GM12878 (cell line): Measurements from ENCODE around the gene FGR. TPM values are rescaled to one million over a fixed set of nuclear protein-coding genes. Genes with fewer than 3 reads are reported as not detected.

Source experiments
- ATAC-seq: fragments of 200-7000 bp; cut with Tn5 transposase; 3 replicates; pipeline ENCODE4 v1.9.1; 2020; ENCODE audit warnings: mild to moderate bottlenecking, moderate library complexity
- BruUV-seq: library from RNA; stranded (reverse); fragments of 400-500 nt; replicated peaks from 2 replicates; lab custom pipeline; 2021; lab: Mats Ljungman, UMichigan
- CTCF ChIA-PET: fragments of 300-600 bp; sonication (Branson Sonifier 250); formaldehyde crosslinking; extraction: SDS; loops from one replicate; lab custom pipeline; 2021; ENCODE audit warnings: inconsistent platforms; lab: Yijun Ruan, JAX
- POLR2A ChIA-PET: fragments of 350-600 bp; formaldehyde crosslinking; extraction: SDS; loops from one replicate; lab custom pipeline; 2021; ENCODE audit warnings: inconsistent platforms; lab: Charles Lee
- RAD21 ChIA-PET: fragments of 300-600 bp; sonication (Branson Sonifier 250); formaldehyde crosslinking; loops from one replicate; lab custom pipeline; 2023; ENCODE audit warnings: antibody characterized with exemption; ENCODE audit not compliant: unreplicated experiment; lab: Charles Lee
- SMC1A ChIA-PET: fragments of 300-600 bp; sonication (Branson Sonifier 250); formaldehyde crosslinking; loops from one replicate; lab custom pipeline; 2023; ENCODE audit not compliant: unreplicated experiment, uncharacterized antibody; lab: Charles Lee
- DNase-seq: peaks from one replicate; pipeline ENCODE4 v3.0.0-alpha.2; 2011; ENCODE audit warnings: low read depth, low spot score
- FAIRE-seq: peaks from 3 replicates; lab custom pipeline; 2011; peaks lifted over from hg19 to GRCh38; lab: Jason Lieb, UNC
- H2AFZ ChIP-seq: 2 replicates; pipeline ENCODE4 v1.6.0; 2011; ENCODE audit warnings: low read depth, low read length, control low read depth; ENCODE audit not compliant: control insufficient read depth
- H3K27ac ChIP-seq: 2 replicates; pipeline ENCODE4 v1.5.1; 2011; ENCODE audit warnings: control low read depth; ENCODE audit not compliant: control insufficient read depth, insufficient read depth
- H3K27me3 ChIP-seq, 2 experiments: replicated peaks in 1 of 2; 2 replicates each; pipeline versions ENCODE4 v1.6.0 to v1.6.1; 2011; ENCODE audit warnings: low read length in 1 of 2; ENCODE audit not compliant: control insufficient read depth in 2 of 2, insufficient read depth in 2 of 2
- H3K36me3 ChIP-seq, 2 experiments: 2 replicates each; pipeline ENCODE4 v1.5.1; 2011; ENCODE audit warnings: low read length in 1 of 2; ENCODE audit not compliant: control insufficient read depth in 2 of 2, insufficient read depth in 2 of 2
- H3K4me1 ChIP-seq: 2 replicates; pipeline ENCODE4 v1.6.1; 2011; ENCODE audit warnings: mild to moderate bottlenecking, low read length, moderate library complexity, mixed read lengths; ENCODE audit not compliant: control insufficient read depth, insufficient read depth
- H3K4me2 ChIP-seq: 2 replicates; pipeline ENCODE4 v1.6.0; 2011; ENCODE audit warnings: control low read depth; ENCODE audit not compliant: control insufficient read depth, insufficient read depth
- H3K4me3 ChIP-seq: fragments of 200-600 bp; sonication (generic); 2 replicates; pipeline ENCODE4 v1.5.1; 2016
- H3K79me2 ChIP-seq: 2 replicates; pipeline ENCODE4 v1.6.0; 2011; ENCODE audit warnings: low read length; ENCODE audit not compliant: control insufficient read depth, insufficient read depth
- H3K9ac ChIP-seq: 2 replicates; pipeline ENCODE4 v1.8.0; 2011; ENCODE audit warnings: low read length, control low read depth, mixed read lengths; ENCODE audit not compliant: control insufficient read depth, insufficient read depth
- H3K9me3 ChIP-seq: replicated peaks from 3 replicates; pipeline ENCODE4 v1.5.1; 2011; ENCODE audit warnings: mild to moderate bottlenecking, low read length; ENCODE audit not compliant: control insufficient read depth, insufficient read depth
- H4K20me1 ChIP-seq: 2 replicates; pipeline ENCODE4 v1.6.0; 2011; ENCODE audit not compliant: control insufficient read depth, insufficient read depth
- BHLHE40 ChIP-seq, 2 experiments: fragments of 450-650 bp in 1 of 2; IDR thresholded peaks; 2 replicates each; pipeline ENCODE4 v1.6.1; 2011 to 2017; ENCODE audit warnings: low read depth in 2 of 2, borderline replicate concordance in 1 of 2, improper control_type of control experiment in 1 of 2, low read length in 1 of 2, mild to moderate bottlenecking in 1 of 2
- CBFB ChIP-seq: IDR thresholded peaks from 2 replicates; pipeline ENCODE4 v1.6.1; 2016; ENCODE audit warnings: antibody characterized with exemption, low read depth
- CBX3 ChIP-seq: fragments of 200-600 bp; sonication (generic); IDR thresholded peaks from 2 replicates; pipeline ENCODE4 v1.6.1; 2016; ENCODE audit warnings: low read depth, borderline replicate concordance
- CREB1 ChIP-seq: IDR thresholded peaks from 2 replicates; pipeline ENCODE4 v1.6.1; 2012; ENCODE audit warnings: low read depth, mild to moderate bottlenecking, inconsistent platforms
- EED ChIP-seq: sonication (generic); IDR thresholded peaks from 2 replicates; pipeline ENCODE4 v1.6.1; 2016; ENCODE audit warnings: antibody characterized with exemption, low read depth
- FOXK2 ChIP-seq: fragments of 450-650 bp; IDR thresholded peaks from 2 replicates; pipeline ENCODE4 v1.6.1; 2017; ENCODE audit warnings: mild to moderate bottlenecking, moderate library complexity
- MYB ChIP-seq: fragments of 150-350 bp; IDR thresholded peaks from 2 replicates; pipeline ENCODE4 v1.6.1; 2014; ENCODE audit warnings: mild to moderate bottlenecking, low read depth, low read length, borderline replicate concordance
- RAD51 ChIP-seq: fragments of 450-650 bp; IDR thresholded peaks from 2 replicates; pipeline ENCODE4 v1.6.1; 2016; ENCODE audit warnings: moderate library complexity, mild to moderate bottlenecking, inconsistent platforms
- RFX5 ChIP-seq: IDR thresholded peaks from 2 replicates; pipeline ENCODE4 v1.6.1; 2011; ENCODE audit warnings: low read depth, low read length, improper control_type of control experiment
- ZNF622 ChIP-seq: fragments of 450-650 bp; IDR thresholded peaks from 2 replicates; pipeline ENCODE4 v1.6.1; 2017; ENCODE audit warnings: mild to moderate bottlenecking, inconsistent platforms
- WGBS: methylation state at CpG from one replicate; pipeline ENCODE4 v1.1.6; 2016; ENCODE audit warnings: low lambda C conversion rate; ENCODE audit not compliant: insufficient replicate concordance, insufficient coverage; ENCODE audit errors: missing lambda C conversion rate; 5-methylcytosine and 5-hydroxymethylcytosine counted together
- in situ Hi-C: fragments of 300-500 bp; cut with MboI; formaldehyde crosslinking; loops from 9 replicates; pipeline ENCODE4 v1.14.3; 2018; ENCODE audit warnings: mixed read lengths
- intact Hi-C: fragments of 100-400 bp; cut with micrococcal nuclease; formaldehyde crosslinking; loops from one replicate; pipeline ENCODE4 v1.14.2; 2022; ENCODE audit not compliant: unreplicated experiment
- polyA plus RNA-seq, 11 experiments: library from polyadenylated mRNA; depleted of rRNA in 4 of 11; unstranded in 6 of 11; stranded (reverse) in 5 of 11; fragments of >200 nt; fragmentation: Nextera tagmentation in 4 of 11; fragmentation: Illumina TruSeq in 1 of 11; extraction: Ambion mirVana in 4 of 11; extraction: Trizol in 1 of 11; gene quantifications; 1 replicate in 1 of 11; 2 replicates in 10 of 11; pipeline versions ENCODE4 v1.2.1 to v1.2.3, GENCODE V29; 2011 to 2016; ENCODE audit warnings: inconsistent platforms in 2 of 11, missing spikeins in 2 of 11, low read depth in 1 of 11
- total RNA-seq, 4 experiments: library from RNA; depleted of rRNA in 3 of 4; stranded (reverse); fragments of >200 nt in 3 of 4; fragmentation: Illumina TruSeq in 1 of 4; extraction: Trizol in 1 of 4; gene quantifications; 2 replicates each; pipeline versions ENCODE4 v1.2.1 to v1.2.3, GENCODE V29; 2013 to 2021
- TF ChIP-seq, protein P1 (sequence below): fragments of 150-350 bp; IDR thresholded peaks from 2 replicates; pipeline ENCODE4 v1.6.1; 2014; ENCODE audit warnings: mild to moderate bottlenecking, low read depth, low read length
- TF ChIP-seq, protein P2 (sequence below): IDR thresholded peaks from 2 replicates; pipeline ENCODE4 v1.6.1; 2011; ENCODE audit warnings: low read depth, mild to moderate bottlenecking, low read length, moderate library complexity, borderline replicate concordance; ENCODE audit errors: extremely low read depth
- TF ChIP-seq, protein P3 (sequence below): fragments of 450-650 bp; IDR thresholded peaks from 2 replicates; pipeline ENCODE4 v1.6.1; 2017; ENCODE audit warnings: mild to moderate bottlenecking

Gene FGR
- total and polyA plus RNA-seq, 10 of the 15 experiments (the other 5 are each of a cell fraction or from before 2014, with no cell fraction given): 10.9 to 193 (median 74.7) TPM

DNA sequence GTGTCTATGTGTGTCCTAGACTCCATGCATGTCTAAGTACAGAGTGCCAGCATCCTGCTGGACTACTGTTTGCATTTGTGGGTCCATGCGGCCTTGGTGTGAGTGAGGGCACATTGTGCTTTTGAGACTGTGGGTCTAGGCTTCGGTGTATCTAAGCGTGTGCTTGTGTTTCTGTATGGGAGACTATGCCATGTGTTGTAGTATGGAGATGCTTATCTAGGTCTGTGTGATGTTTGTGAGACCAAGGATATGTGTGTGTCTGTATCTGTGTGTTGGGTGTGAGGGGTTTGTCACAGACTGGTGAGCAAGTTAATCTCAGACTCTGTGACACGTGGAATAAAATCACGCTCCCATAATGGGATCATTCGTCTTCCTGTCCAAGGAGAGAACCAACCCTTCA, 45.5 kb downstream of the FGR start:
- TF ChIP-seq FOXK2 (no peak), ZNF622 (no peak), EED (no peak), CBX3 (no peak), RAD51 (no peak), CREB1 (no peak)
- ATAC-seq: no peak
- Histone ChIP-seq H3K9me3 (no peaks in the 10 kb centered on the region), H4K20me1 (no peaks in the 10 kb centered on the region), H3K4me3 (no peak overlapping the region), H3K36me3 (no peaks in the 10 kb centered on the region; a peak in 1 of 4 replicates), H2AFZ (no peak overlapping the region), H3K79me2 (no peaks in the 10 kb centered on the region), H3K4me2 (no peak overlapping the region), H3K27me3 (no peaks in the 10 kb centered on the region), H3K27ac (no peak overlapping the region), H3K4me1 (no peaks in the 10 kb centered on the region), H3K9ac (no peak overlapping the region)
- WGBS: 96% methylated on average over 6 of the region's 6 CpGs
- CTCF ChIA-PET: no interaction called here
- in situ Hi-C loops (no loop called here), intact Hi-C loops (no loop called here)
- SMC1A ChIA-PET: no interaction called here
- FAIRE-seq: no peak
- POLR2A ChIA-PET: no interaction called here
- BruUV-seq: no TSS peak
- DNase-seq: no peak
- RAD21 ChIA-PET: no interaction called here

DNA sequence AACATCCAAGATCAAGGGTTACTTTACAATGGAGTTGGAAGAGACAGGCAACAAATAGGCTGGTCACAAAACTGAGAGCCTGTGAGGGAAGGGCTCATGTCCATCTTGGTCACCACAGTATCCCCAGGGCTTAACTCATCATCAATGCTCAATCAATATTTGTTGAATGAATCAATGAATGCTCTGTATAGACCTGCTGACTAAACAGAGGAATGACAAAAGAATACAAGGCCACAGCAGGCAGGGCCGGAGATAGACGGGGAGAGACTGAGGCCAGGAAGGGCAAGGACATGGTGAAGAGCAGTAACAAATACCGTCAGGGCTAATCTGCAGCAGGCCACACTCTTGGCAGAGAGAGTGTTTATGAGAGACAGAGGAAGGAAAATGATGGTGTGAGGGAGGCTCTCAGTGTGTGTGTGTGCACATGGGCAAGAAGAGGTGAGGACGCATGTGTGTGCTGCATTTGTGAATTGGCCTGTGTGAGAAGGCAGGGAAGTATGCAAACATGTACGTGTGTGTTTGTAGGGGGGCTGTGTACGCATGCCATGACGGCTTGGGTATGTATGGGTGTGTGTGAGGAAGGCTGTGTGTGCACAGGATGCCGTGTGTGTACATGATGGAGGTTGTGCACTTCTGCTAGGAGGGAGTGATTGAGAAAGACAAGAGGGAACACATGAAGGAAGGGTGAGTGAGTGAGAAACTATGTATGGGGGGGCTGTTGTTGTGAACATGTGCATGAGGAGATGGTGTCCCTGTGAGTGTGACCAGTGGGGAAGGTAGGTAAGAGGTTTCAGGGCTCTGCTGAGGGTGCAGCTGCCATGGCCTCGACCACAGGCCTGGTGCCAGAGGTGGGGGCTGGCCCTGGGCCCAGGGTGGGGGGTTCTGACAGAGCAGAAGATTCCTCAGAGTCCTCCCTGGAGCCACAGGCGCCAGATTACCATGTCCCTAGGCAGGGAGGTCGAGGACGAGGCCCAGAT, 46.4 kb downstream of the FGR start:
- in situ Hi-C loops: no loop called here
- CTCF ChIA-PET: no interaction called here
- FAIRE-seq: no peak
- TF ChIP-seq, protein P1, sequence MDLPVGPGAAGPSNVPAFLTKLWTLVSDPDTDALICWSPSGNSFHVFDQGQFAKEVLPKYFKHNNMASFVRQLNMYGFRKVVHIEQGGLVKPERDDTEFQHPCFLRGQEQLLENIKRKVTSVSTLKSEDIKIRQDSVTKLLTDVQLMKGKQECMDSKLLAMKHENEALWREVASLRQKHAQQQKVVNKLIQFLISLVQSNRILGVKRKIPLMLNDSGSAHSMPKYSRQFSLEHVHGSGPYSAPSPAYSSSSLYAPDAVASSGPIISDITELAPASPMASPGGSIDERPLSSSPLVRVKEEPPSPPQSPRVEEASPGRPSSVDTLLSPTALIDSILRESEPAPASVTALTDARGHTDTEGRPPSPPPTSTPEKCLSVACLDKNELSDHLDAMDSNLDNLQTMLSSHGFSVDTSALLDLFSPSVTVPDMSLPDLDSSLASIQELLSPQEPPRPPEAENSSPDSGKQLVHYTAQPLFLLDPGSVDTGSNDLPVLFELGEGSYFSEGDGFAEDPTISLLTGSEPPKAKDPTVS: no peak
- TF ChIP-seq CBFB: no peak
- TF ChIP-seq RFX5: no peak
- no peak for TF ChIP-seq MYB
- TF ChIP-seq BHLHE40 (IDR thresholded peaks at IDR 0.05; ENCODE audit: borderline replicate concordance in 1 of 2, low read depth in 2 of 2, low read length in 1 of 2): no peak
- TF ChIP-seq, protein P2, sequence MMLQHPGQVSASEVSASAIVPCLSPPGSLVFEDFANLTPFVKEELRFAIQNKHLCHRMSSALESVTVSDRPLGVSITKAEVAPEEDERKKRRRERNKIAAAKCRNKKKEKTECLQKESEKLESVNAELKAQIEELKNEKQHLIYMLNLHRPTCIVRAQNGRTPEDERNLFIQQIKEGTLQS: no peak
- TF ChIP-seq, protein P3, sequence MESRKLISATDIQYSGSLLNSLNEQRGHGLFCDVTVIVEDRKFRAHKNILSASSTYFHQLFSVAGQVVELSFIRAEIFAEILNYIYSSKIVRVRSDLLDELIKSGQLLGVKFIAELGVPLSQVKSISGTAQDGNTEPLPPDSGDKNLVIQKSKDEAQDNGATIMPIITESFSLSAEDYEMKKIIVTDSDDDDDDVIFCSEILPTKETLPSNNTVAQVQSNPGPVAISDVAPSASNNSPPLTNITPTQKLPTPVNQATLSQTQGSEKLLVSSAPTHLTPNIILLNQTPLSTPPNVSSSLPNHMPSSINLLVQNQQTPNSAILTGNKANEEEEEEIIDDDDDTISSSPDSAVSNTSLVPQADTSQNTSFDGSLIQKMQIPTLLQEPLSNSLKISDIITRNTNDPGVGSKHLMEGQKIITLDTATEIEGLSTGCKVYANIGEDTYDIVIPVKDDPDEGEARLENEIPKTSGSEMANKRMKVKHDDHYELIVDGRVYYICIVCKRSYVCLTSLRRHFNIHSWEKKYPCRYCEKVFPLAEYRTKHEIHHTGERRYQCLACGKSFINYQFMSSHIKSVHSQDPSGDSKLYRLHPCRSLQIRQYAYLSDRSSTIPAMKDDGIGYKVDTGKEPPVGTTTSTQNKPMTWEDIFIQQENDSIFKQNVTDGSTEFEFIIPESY: no peak

More for the DNA sequence above, 46.4 kb downstream of the FGR start:
- Histone ChIP-seq H4K20me1 (no peaks in the 10 kb centered on the region), H3K36me3 (no peaks in the 10 kb centered on the region; a peak in 1 of 4 replicates), H3K4me2 (no peak overlapping the region), H2AFZ (no peak overlapping the region), H3K27me3 (no peaks in the 10 kb centered on the region), H3K4me1 (no peaks in the 10 kb centered on the region), H3K79me2 (no peaks in the 10 kb centered on the region), H3K27ac (no peak overlapping the region), H3K9ac (no peak overlapping the region), H3K4me3 (no peak overlapping the region), H3K9me3 (no peaks in the 10 kb centered on the region)
- DNase-seq (no peak), ATAC-seq (no peak)
- no TSS peak for BruUV-seq
- WGBS: 51% methylated on average over 12 of the region's 12 CpGs
- ChIA-PET POLR2A (interaction anchor here (1.3 kb wide), 1 partner anchor 12 kb away, joined by 3 read pairs; no protein-coding TSS in a partner anchor), SMC1A (interaction anchor here (0.6 kb wide), 1 partner anchor 43 kb away, joined by 3 read pairs; no protein-coding TSS in a partner anchor), RAD21 (no interaction called here)
- intact Hi-C loops: no loop called here
